Left lung (tissue), 10 donors: ENCODE data around the gene C1QB. TPM values are rescaled to one million over a fixed set of nuclear protein-coding genes. Genes with fewer than 3 reads are reported as not detected.

Experiments
- ATAC-seq: fragments of 200-7000 bp; cut with Tn5 transposase; one replicate; pipeline ENCODE4 v1.9.1; 2020; ENCODE audit warnings: moderate library complexity
- DNase-seq, 4 donors: peaks; one replicate each; pipeline ENCODE4 v3.0.0-alpha.2; 2013 to 2020
- H3K27ac ChIP-seq, 2 donors: fragments of 200-600 bp; sonication (generic) in 1 of 2; one replicate each; pipeline versions ENCODE4 v1.5.0 to v1.8.0; 2020 to 2021
- H3K27me3 ChIP-seq, 2 donors: fragments of 200-600 bp; sonication (generic) in 1 of 2; one replicate each; pipeline versions ENCODE4 v1.5.0 to v1.8.0; 2020 to 2021
- H3K36me3 ChIP-seq, 2 donors: fragments of 200-600 bp; sonication (generic) in 1 of 2; one replicate each; pipeline versions ENCODE4 v1.5.0 to v1.8.0; 2020 to 2021
- H3K4me1 ChIP-seq, 2 donors: fragments of 200-600 bp; one replicate each; pipeline ENCODE4 v1.8.0; 2021
- H3K4me3 ChIP-seq, 2 donors: fragments of 200-600 bp; sonication (generic) in 1 of 2; one replicate each; pipeline versions ENCODE4 v1.5.0 to v1.8.0; 2020 to 2021; ENCODE audit warnings: mild to moderate bottlenecking in 1 of 2
- H3K9me3 ChIP-seq, 2 donors: fragments of 200-600 bp; sonication (generic) in 1 of 2; one replicate each; pipeline versions ENCODE4 v1.5.0 to v1.8.0; 2020 to 2021
- intact Hi-C, 2 donors: fragments of 100-400 bp; cut with DNase I; formaldehyde crosslinking; loops; one replicate each; pipeline versions ENCODE4 v1.11.2 to v1.14.2; 2022
- polyA plus RNA-seq, 6 donors: library from polyadenylated mRNA; unstranded; fragments of 120-200 nt; gene quantifications; one replicate each; pipeline ENCODE4 v1.2.1, GENCODE V29; 2013; ENCODE audit not compliant: insufficient read length in 6 of 6
- total RNA-seq, 2 donors: library from RNA; stranded (reverse); fragmentation: NEBNext Ultra II Directional; extraction: Animal tissue kit (Norgen Biotek cat#: 25700); gene quantifications; one replicate each; pipeline ENCODE4 v1.2.1, GENCODE V29; 2021
- TF ChIP-seq, protein P1 (sequence below), 2 donors: fragments of 200-600 bp; sonication (generic) in 1 of 2; IDR thresholded peaks; one replicate each; pipeline versions ENCODE4 v1.5.0 to v1.8.0; 2021; ENCODE audit warnings: antibody characterized with exemption in 2 of 2
- donor health status: DM: no; HTN: yes; CAD: no.
- donor health status: DM: no; HTN: no; CAD: no.

The C1QB gene
- total and polyA plus RNA-seq, 8 donors: 12.3 to 648 (median 17.6) TPM

DNA sequence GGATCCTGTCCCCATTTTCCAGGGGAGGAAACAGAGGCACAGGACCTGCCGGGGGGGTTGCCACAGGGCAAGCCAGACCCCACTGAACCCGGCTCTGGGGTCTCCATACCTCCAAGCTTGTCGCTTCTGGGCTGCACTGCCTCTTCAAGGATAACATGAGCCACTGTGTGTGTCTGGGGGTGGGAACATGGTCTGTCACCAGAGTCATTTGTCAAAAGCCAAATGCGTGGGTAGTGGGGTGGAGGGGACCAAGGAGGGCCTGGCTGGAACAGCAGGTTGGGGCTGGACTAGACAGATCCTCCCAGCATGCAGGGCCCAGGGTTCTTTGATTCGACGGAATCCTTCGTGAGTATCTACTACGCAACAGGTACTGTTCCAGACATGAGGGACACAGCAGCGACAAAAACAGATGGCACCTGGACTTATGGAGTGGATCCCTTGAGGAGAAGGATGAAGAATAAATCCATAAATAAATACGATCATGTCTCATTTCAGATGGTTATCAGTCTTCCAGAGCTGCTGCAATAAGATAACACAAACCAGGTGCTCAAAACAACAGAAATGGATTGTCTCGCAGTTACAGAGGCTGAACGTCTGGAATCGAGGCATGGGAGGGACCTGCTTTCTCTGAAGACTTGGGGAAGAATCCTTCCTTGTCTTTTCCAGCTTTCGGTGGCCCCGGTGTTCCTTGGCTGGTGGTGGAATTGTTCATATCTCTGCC lies 28.7 kb downstream of the C1QB start:
- ATAC-seq (no peak), DNase-seq (no peak)
- no peak overlapping the region for H3K27ac ChIP-seq
- no peaks in the 10 kb centered on the region for H3K36me3 ChIP-seq
- peaks cover 0 to 41% of the 10 kb centered on the region in 2 donors for H3K27me3 ChIP-seq
- H3K4me3 ChIP-seq: no peak overlapping the region
- H3K4me1 ChIP-seq: no peaks in the 10 kb centered on the region
- no peaks in the 10 kb centered on the region for H3K9me3 ChIP-seq
- TF ChIP-seq, protein P1, sequence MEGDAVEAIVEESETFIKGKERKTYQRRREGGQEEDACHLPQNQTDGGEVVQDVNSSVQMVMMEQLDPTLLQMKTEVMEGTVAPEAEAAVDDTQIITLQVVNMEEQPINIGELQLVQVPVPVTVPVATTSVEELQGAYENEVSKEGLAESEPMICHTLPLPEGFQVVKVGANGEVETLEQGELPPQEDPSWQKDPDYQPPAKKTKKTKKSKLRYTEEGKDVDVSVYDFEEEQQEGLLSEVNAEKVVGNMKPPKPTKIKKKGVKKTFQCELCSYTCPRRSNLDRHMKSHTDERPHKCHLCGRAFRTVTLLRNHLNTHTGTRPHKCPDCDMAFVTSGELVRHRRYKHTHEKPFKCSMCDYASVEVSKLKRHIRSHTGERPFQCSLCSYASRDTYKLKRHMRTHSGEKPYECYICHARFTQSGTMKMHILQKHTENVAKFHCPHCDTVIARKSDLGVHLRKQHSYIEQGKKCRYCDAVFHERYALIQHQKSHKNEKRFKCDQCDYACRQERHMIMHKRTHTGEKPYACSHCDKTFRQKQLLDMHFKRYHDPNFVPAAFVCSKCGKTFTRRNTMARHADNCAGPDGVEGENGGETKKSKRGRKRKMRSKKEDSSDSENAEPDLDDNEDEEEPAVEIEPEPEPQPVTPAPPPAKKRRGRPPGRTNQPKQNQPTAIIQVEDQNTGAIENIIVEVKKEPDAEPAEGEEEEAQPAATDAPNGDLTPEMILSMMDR (IDR thresholded peaks at IDR 0.05): no peak
- intact Hi-C loops: no loop called here

DNA sequence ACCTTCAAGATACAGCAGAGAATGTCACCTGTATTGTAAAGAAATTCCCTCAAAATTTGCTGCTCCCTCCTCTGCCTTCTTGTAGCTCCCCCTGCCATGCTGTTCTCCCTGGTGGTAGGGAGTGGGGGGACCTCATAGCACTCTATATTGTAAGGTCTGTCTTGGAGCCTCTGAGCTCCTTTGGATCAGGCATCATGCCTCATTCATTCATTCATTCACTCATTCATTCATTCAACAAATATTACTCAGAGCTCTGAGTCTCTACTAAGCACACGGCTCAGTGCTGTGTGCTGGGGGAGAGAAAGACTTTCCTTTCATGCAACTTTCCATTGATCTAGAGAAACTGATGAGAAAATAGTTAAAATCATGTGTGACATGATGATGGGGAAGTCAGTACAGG lies 30.5 kb downstream of the C1QB start:
- Histone ChIP-seq H3K27me3 (peaks cover 0 to 47% of the 10 kb centered on the region in 2 donors), H3K4me3 (no peak overlapping the region), H3K9me3 (no peaks in the 10 kb centered on the region), H3K27ac (no peak overlapping the region), H3K4me1 (no peaks in the 10 kb centered on the region), H3K36me3 (no peaks in the 10 kb centered on the region)
- no peak for DNase-seq
- TF ChIP-seq, protein P1 (IDR thresholded peaks at IDR 0.05): no peak
- intact Hi-C loops: no loop called here
- no peak for ATAC-seq

DNA sequence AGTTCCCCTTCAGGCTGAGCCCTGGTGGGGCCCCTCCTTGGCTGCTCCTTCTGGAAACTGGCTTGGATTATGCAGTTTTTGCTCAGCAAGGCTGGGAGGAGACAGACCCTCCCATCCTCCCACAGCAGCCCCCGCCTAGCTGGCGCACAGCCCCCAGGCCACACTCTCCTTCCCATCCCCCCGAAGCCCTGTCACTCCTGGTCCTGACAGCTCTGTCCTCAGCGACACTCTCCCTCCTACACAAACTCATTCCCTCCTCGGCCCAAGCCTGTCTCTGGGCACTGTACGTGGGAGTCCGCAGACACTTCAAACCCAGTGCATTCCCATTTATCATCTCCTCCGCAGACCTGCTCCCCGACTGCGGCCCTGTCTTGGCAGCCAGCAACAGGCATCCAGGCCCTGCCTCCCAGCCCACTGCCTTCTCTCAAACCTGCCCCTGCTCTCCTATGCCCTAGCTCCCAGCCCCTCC lies 32.6 kb downstream of the C1QB start:
- no peaks in the 10 kb centered on the region for H3K9me3 ChIP-seq
- no peaks in the 10 kb centered on the region for H3K4me1 ChIP-seq
- ATAC-seq: no peak
- no peak for DNase-seq
- no peaks in the 10 kb centered on the region for H3K36me3 ChIP-seq
- H3K27ac ChIP-seq: no peak overlapping the region
- H3K4me3 ChIP-seq: no peak overlapping the region
- intact Hi-C loops: no loop called here
- peaks cover 0 to 54% of the 10 kb centered on the region in 2 donors for H3K27me3 ChIP-seq
- TF ChIP-seq, protein P1 (IDR thresholded peaks at IDR 0.05): no peak

DNA sequence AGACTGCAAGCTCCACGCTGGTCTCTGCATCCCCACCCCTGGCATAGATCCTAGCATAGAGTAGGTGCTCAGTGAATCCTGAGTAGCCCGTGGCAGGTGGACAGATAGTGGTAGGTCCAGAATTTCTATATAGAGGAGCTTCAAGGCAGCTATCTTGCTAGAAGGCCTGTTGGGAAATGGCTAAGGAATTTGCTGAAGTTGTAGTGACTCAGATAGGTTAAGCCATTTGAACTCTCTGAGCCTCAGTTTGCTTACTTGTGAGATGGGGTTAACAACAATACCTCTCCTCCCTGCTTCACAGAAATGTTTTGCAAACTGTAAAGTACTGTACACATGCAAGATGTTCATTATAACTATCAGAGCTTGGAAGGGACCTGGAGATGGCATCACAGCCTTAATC lies 34.2 kb downstream of the C1QB start:
- H3K27ac ChIP-seq: no peak overlapping the region
- no peaks in the 10 kb centered on the region for H3K36me3 ChIP-seq
- no peaks in the 10 kb centered on the region for H3K9me3 ChIP-seq
- DNase-seq (no peak), ATAC-seq (no peak)
- peaks cover 0 to 50% of the 10 kb centered on the region in 2 donors for H3K27me3 ChIP-seq
- no peaks in the 10 kb centered on the region for H3K4me1 ChIP-seq
- intact Hi-C loops: no loop called here
- TF ChIP-seq, protein P1 (IDR thresholded peaks at IDR 0.05): no peak
- H3K4me3 ChIP-seq: no peak overlapping the region

DNA sequence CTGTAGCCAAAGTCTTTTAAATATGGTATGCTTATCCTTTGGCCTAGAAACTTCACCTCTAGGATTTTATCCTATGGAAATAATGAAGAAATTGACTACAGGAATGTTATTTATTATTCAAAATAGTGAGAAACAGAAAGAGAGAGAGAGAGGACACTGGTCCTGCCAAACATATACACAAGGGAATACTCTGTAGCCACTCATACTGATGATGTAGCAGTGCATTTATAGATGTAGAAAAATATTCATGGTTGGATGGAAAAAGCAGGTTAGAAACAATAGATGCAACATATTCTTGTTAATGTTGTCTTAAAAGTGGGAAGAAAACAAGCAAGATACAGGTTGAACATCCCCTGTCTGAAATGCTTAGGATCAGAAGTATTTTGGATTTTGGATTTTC lies 35.4 kb downstream of the C1QB start:
- TF ChIP-seq, protein P1 (IDR thresholded peaks at IDR 0.05): no peak

More for the DNA sequence above, 35.4 kb downstream of the C1QB start:
- peaks cover 0 to 45% of the 10 kb centered on the region in 2 donors for H3K27me3 ChIP-seq
- no peaks in the 10 kb centered on the region for H3K36me3 ChIP-seq
- intact Hi-C loops: no loop called here
- ATAC-seq (no peak), DNase-seq (no peak)
- no peak overlapping the region for H3K27ac ChIP-seq
- no peaks in the 10 kb centered on the region for H3K9me3 ChIP-seq
- no peak overlapping the region for H3K4me3 ChIP-seq
- H3K4me1 ChIP-seq: no peaks in the 10 kb centered on the region
